Measurements from ENCODE around the gene SLC45A3.

The SLC45A3 gene

GRCh38 chr1:205623646-205624045 is 56.7 kb downstream of the SLC45A3 start:
- Histone ChIP-seq H3K4me1 (ENCODE audit: control insufficient read depth, insufficient read depth, low read length) (no peaks in the 10 kb centered on the region), H3K36me3 (ENCODE audit: control insufficient read depth in 2 of 2, insufficient read depth in 1 of 2, low read length in 2 of 2) (peaks cover 17 to 35% of the 10 kb centered on the region in 2 experiments), H3K27ac (ENCODE audit: extremely low read depth, low read depth, low read length) (no peak overlapping the region), H3K9me3 (ENCODE audit: control insufficient read depth, insufficient read depth, low read depth, low read length) (no peaks in the 10 kb centered on the region), H3K4me3 (ENCODE audit: low read depth, low read length) (no peak overlapping the region)
- TF ChIP-seq HOXC10 (CRISPR knock-in tag; IDR thresholded peaks at IDR 0.05) (no peak), ZNF610 (tag by site-specific recombination; IDR thresholded peaks at IDR 0.05; ENCODE audit: borderline replicate concordance) (no peak), ZNF19 (tag by site-specific recombination; IDR thresholded peaks at IDR 0.05; ENCODE audit: low read depth) (no peak), KLF9 (tag by site-specific recombination; IDR thresholded peaks at IDR 0.05; ENCODE audit: low read depth) (no peak), PRDM1 (tag by site-specific recombination; IDR thresholded peaks at IDR 0.05) (no peak), ZNF133 (tag by site-specific recombination; IDR thresholded peaks at IDR 0.05) (no peak), ZNF366 (tag by site-specific recombination; conservative IDR thresholded peaks at IDR 0.05) (no peak), SP2 (tag by site-specific recombination; IDR thresholded peaks at IDR 0.05) (no peak), ZNF239 (tag by site-specific recombination; IDR thresholded peaks at IDR 0.05) (no peak), ZNF621 (tag by site-specific recombination; IDR thresholded peaks at IDR 0.05) (no peak), ZNF223 (tag by site-specific recombination; IDR thresholded peaks at IDR 0.05) (no peak), KLF10 (tag by site-specific recombination; IDR thresholded peaks at IDR 0.05) (no peak), ZNF791 (tag by site-specific recombination; IDR thresholded peaks at IDR 0.05) (no peak), ZNF157 (tag by site-specific recombination; IDR thresholded peaks at IDR 0.05) (no peak), ZBTB7A (tag by site-specific recombination; IDR thresholded peaks at IDR 0.05; ENCODE audit: low read depth) (no peak)
- TF ChIP-seq, protein P1, sequence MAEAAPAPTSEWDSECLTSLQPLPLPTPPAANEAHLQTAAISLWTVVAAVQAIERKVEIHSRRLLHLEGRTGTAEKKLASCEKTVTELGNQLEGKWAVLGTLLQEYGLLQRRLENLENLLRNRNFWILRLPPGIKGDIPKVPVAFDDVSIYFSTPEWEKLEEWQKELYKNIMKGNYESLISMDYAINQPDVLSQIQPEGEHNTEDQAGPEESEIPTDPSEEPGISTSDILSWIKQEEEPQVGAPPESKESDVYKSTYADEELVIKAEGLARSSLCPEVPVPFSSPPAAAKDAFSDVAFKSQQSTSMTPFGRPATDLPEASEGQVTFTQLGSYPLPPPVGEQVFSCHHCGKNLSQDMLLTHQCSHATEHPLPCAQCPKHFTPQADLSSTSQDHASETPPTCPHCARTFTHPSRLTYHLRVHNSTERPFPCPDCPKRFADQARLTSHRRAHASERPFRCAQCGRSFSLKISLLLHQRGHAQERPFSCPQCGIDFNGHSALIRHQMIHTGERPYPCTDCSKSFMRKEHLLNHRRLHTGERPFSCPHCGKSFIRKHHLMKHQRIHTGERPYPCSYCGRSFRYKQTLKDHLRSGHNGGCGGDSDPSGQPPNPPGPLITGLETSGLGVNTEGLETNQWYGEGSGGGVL (tag by site-specific recombination; IDR thresholded peaks at IDR 0.05): no peak
- ChIA-PET CTCF (interaction anchor here (1.0 to 1.4 kb wide), 2 partner anchors 36 to 100 kb away, joined by 3 to 8 read pairs; no protein-coding TSS in a partner anchor), POLR2A (no interaction called here)

GRCh38 chr1:205620269-205620668 is 60.0 kb downstream of the SLC45A3 start:
- POLR2A ChIA-PET: no interaction called here
- Histone ChIP-seq H3K27ac (ENCODE audit: extremely low read depth, low read depth, low read length) (no peak overlapping the region), H3K4me3 (ENCODE audit: low read depth, low read length) (no peak overlapping the region), H3K9me3 (ENCODE audit: control insufficient read depth, insufficient read depth, low read depth, low read length) (no peaks in the 10 kb centered on the region), H3K4me1 (ENCODE audit: control insufficient read depth, insufficient read depth, low read length) (no peaks in the 10 kb centered on the region), H3K36me3 (ENCODE audit: control insufficient read depth in 2 of 2, insufficient read depth in 1 of 2, low read length in 2 of 2) (peaks cover 25 to 61% of the 10 kb centered on the region in 2 experiments)
- no peak for TF ChIP-seq ZNF426 (tag by site-specific recombination; IDR thresholded peaks at IDR 0.05)
- no peak for TF ChIP-seq ZNF48 (tag by site-specific recombination; IDR thresholded peaks at IDR 0.05)
- TF ChIP-seq ZNF148 (tag by site-specific recombination; IDR thresholded peaks at IDR 0.05; ENCODE audit: borderline replicate concordance): no peak
- TF ChIP-seq WT1 (tag by site-specific recombination; IDR thresholded peaks at IDR 0.05): no peak
- TF ChIP-seq SCRT2 (tag by site-specific recombination; IDR thresholded peaks at IDR 0.05): peak; percentile 76
- no peak for TF ChIP-seq KLF7 (tag by site-specific recombination; IDR thresholded peaks at IDR 0.05; ENCODE audit: borderline replicate concordance)
- CTCF ChIA-PET: interaction anchor here (0.5 to 0.9 kb wide), 3 partner anchors 29 to 134 kb away, joined by 3 to 5 read pairs (median 5); no protein-coding TSS in a partner anchor
